Peyer's patch (tissue), 4 donors: ENCODE results near the gene ELOVL6. TPM values are rescaled to one million over a fixed set of nuclear protein-coding genes. Genes with fewer than 3 reads are reported as not detected.

ENCODE experiments used
- DNase-seq, 3 donors: peaks; one replicate each; pipeline ENCODE4 v3.0.0-alpha.2; 2017 to 2019
- H3K27ac ChIP-seq, 4 donors: fragments of 200-600 bp; sonication (generic); one replicate each; pipeline ENCODE4 v1.5.1; 2016 to 2019
- H3K27me3 ChIP-seq, 2 donors: fragments of 200-600 bp; sonication (generic); one replicate each; pipeline ENCODE4 v1.5.1; 2019
- H3K36me3 ChIP-seq, 3 donors: fragments of 200-600 bp; sonication (generic); one replicate each; pipeline ENCODE4 v1.5.1; 2016 to 2019
- H3K4me1 ChIP-seq, 4 donors: fragments of 200-600 bp; sonication (generic); one replicate each; pipeline ENCODE4 v1.5.1; 2016 to 2019
- H3K4me3 ChIP-seq, 4 donors: fragments of 200-600 bp; sonication (generic); 1 replicate in 3 of 4; 2 replicates in 1 of 4; pipeline ENCODE4 v1.5.1; 2016 to 2019; ENCODE audit warnings: mild to moderate bottlenecking in 1 of 4
- H3K9me3 ChIP-seq, 4 donors: fragments of 200-600 bp; sonication (generic); one replicate each; pipeline ENCODE4 v1.5.1; 2016 to 2019; ENCODE audit warnings: mild to moderate bottlenecking in 1 of 4
- CTCF ChIP-seq, 6 experiments: fragments of 450-650 bp in 4 of 6; fragments of 200-600 bp in 2 of 6; sonication (generic) in 1 of 6; IDR thresholded peaks; one replicate each; pipeline ENCODE4 v1.5.1; 2017 to 2019; ENCODE audit warnings: antibody characterized with exemption in 6 of 6, mild to moderate bottlenecking in 3 of 6, moderate library complexity in 1 of 6
- POLR2A ChIP-seq, 2 donors: fragments of 450-650 bp; IDR thresholded peaks; one replicate each; pipeline ENCODE4 v1.5.1; 2017; ENCODE audit warnings: antibody characterized with exemption in 2 of 2, mild to moderate bottlenecking in 2 of 2, moderate library complexity in 2 of 2
- total RNA-seq, 4 donors: library from RNA; depleted of rRNA; stranded (reverse); fragments of >200 nt; gene quantifications; one replicate each; pipeline ENCODE4 v1.1.0, GENCODE V29; 2016

Gene ELOVL6
- total RNA-seq, 4 donors from 2014 or later, result 3.3 to 15.5 (median 12.6) TPM

- H3K36me3 ChIP-seq, result no peaks in the 10 kb centered on the region
- H3K27me3 ChIP-seq, result no peaks in the 10 kb centered on the region
- TF ChIP-seq POLR2A (IDR thresholded peaks at IDR 0.05), result no peak
- no peak for TF ChIP-seq CTCF (IDR thresholded peaks at IDR 0.05)
- no peak overlapping the region for H3K4me3 ChIP-seq
- H3K27ac ChIP-seq, result no peak overlapping the region
- no peaks in the 10 kb centered on the region for H3K9me3 ChIP-seq
- no peak for DNase-seq
- H3K4me1 ChIP-seq, result no peaks in the 10 kb centered on the region
These were observed 42.0 kb downstream of the ELOVL6 start for GRCh38 chr4:110156442-110156841.

- Histone ChIP-seq H3K36me3 (no peaks in the 10 kb centered on the region), H3K4me3 (no peak overlapping the region), H3K27ac (no peak overlapping the region), H3K4me1 (no peaks in the 10 kb centered on the region), H3K9me3 (no peaks in the 10 kb centered on the region), H3K27me3 (no peaks in the 10 kb centered on the region)
- no peak for DNase-seq
- no peak for TF ChIP-seq POLR2A (IDR thresholded peaks at IDR 0.05)
- TF ChIP-seq CTCF (IDR thresholded peaks at IDR 0.05), result no peak
These were observed 42.8 kb downstream of the ELOVL6 start for GRCh38 chr4:110155654-110156053.

GRCh38 chr4:110154582-110154981 lies 43.8 kb downstream of the ELOVL6 start:
- Histone ChIP-seq H3K4me3 (no peak overlapping the region), H3K36me3 (no peaks in the 10 kb centered on the region), H3K9me3 (no peaks in the 10 kb centered on the region), H3K27ac (no peak overlapping the region), H3K27me3 (no peaks in the 10 kb centered on the region), H3K4me1 (no peaks in the 10 kb centered on the region)
- TF ChIP-seq CTCF (IDR thresholded peaks at IDR 0.05), result no peak
- TF ChIP-seq POLR2A (IDR thresholded peaks at IDR 0.05), result no peak
- DNase-seq, result no peak

- H3K4me1 ChIP-seq, result no peaks in the 10 kb centered on the region
- no peak overlapping the region for H3K27ac ChIP-seq
- DNase-seq, result no peak
- H3K27me3 ChIP-seq, result no peaks in the 10 kb centered on the region
- H3K36me3 ChIP-seq, result no peaks in the 10 kb centered on the region
- no peak overlapping the region for H3K4me3 ChIP-seq
- TF ChIP-seq POLR2A (IDR thresholded peaks at IDR 0.05), result no peak
- no peak for TF ChIP-seq CTCF (IDR thresholded peaks at IDR 0.05)
- H3K9me3 ChIP-seq, result no peaks in the 10 kb centered on the region
These were observed 46.0 kb downstream of the ELOVL6 start for GRCh38 chr4:110152386-110152785.

- no peak overlapping the region for H3K27ac ChIP-seq
- no peaks in the 10 kb centered on the region for H3K36me3 ChIP-seq
- no peak for DNase-seq
- H3K9me3 ChIP-seq, result no peaks in the 10 kb centered on the region
- H3K4me3 ChIP-seq, result no peak overlapping the region
- TF ChIP-seq POLR2A (IDR thresholded peaks at IDR 0.05) (no peak), CTCF (IDR thresholded peaks at IDR 0.05) (no peak)
- H3K27me3 ChIP-seq, result no peaks in the 10 kb centered on the region
- no peaks in the 10 kb centered on the region for H3K4me1 ChIP-seq
These were observed 49.3 kb downstream of the ELOVL6 start for GRCh38 chr4:110149089-110149488.

- H3K27ac ChIP-seq, result no peak overlapping the region
- no peak overlapping the region for H3K4me3 ChIP-seq
- no peaks in the 10 kb centered on the region for H3K36me3 ChIP-seq
- no peaks in the 10 kb centered on the region for H3K27me3 ChIP-seq
- DNase-seq, result no peak
- TF ChIP-seq POLR2A (IDR thresholded peaks at IDR 0.05) (no peak), CTCF (IDR thresholded peaks at IDR 0.05) (no peak)
- no peaks in the 10 kb centered on the region for H3K9me3 ChIP-seq
- H3K4me1 ChIP-seq, result no peaks in the 10 kb centered on the region
These were observed 56.0 kb downstream of the ELOVL6 start for GRCh38 chr4:110142461-110142860.
